ENCODE data around the gene SSTR4. TPM values are rescaled to one million over a fixed set of nuclear protein-coding genes. Genes with fewer than 3 reads are reported as not detected.

SSTR4 gene
- total RNA-seq, 2 experiments from 2014 or later = not detected

DNA sequence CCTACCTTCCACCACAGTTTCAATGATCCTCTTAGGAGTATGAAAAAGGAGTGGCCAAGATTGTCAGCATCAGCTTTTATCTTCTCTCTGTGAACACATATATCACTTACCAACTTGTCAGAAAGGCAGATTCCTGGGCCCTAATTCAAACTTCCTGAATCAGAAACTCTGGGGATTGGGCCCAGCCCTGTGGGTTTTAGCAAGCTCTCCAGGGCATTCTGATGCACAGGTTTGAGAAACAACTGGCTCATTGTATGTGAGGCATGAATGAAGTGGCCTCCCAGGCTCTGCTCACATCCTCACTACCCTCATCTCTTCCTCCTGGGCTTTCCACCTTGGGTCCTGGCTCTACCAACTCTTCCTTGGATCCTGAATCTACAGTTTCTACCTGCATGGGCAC lies 27.5 kb downstream of the SSTR4 start:
- no peak for DNase-seq
- Mint-ChIP-seq H3K27ac (no peak overlapping the region), H3K9me3 (ENCODE audit: insufficient read depth) (no peaks in the 10 kb centered on the region), H3K4me1 (ENCODE audit: low read depth) (no peaks in the 10 kb centered on the region), H3K36me3 (ENCODE audit: low read depth) (no peaks in the 10 kb centered on the region), H3K4me3 (no peak overlapping the region), H3K27me3 (ENCODE audit: low read depth) (peaks cover 13% of the 10 kb centered on the region)
- CTCF ChIA-PET = interaction anchor here (2.9 kb wide), 1 partner anchor 12 kb away, joined by 10 read pairs; no protein-coding TSS in a partner anchor
- POLR2A ChIA-PET = no interaction called here
- ATAC-seq = no peak

- Mint-ChIP-seq H3K4me1 (ENCODE audit: low read depth) (no peaks in the 10 kb centered on the region), H3K4me3 (no peak overlapping the region), H3K27me3 (ENCODE audit: low read depth) (peaks cover 12% of the 10 kb centered on the region), H3K9me3 (ENCODE audit: insufficient read depth) (no peaks in the 10 kb centered on the region), H3K36me3 (ENCODE audit: low read depth) (no peaks in the 10 kb centered on the region), H3K27ac (no peak overlapping the region)
- CTCF ChIA-PET = no interaction called here
- ATAC-seq (no peak), DNase-seq (no peak)
- POLR2A ChIA-PET = no interaction called here
Measured at GRCh38 chr20:23063168-23063567, 28.1 kb downstream of the SSTR4 start.

GRCh38 chr20:23063581-23063980 lies 28.5 kb downstream of the SSTR4 start:
- H3K27ac Mint-ChIP-seq = no peak overlapping the region
- CTCF ChIA-PET = no interaction called here

DNA sequence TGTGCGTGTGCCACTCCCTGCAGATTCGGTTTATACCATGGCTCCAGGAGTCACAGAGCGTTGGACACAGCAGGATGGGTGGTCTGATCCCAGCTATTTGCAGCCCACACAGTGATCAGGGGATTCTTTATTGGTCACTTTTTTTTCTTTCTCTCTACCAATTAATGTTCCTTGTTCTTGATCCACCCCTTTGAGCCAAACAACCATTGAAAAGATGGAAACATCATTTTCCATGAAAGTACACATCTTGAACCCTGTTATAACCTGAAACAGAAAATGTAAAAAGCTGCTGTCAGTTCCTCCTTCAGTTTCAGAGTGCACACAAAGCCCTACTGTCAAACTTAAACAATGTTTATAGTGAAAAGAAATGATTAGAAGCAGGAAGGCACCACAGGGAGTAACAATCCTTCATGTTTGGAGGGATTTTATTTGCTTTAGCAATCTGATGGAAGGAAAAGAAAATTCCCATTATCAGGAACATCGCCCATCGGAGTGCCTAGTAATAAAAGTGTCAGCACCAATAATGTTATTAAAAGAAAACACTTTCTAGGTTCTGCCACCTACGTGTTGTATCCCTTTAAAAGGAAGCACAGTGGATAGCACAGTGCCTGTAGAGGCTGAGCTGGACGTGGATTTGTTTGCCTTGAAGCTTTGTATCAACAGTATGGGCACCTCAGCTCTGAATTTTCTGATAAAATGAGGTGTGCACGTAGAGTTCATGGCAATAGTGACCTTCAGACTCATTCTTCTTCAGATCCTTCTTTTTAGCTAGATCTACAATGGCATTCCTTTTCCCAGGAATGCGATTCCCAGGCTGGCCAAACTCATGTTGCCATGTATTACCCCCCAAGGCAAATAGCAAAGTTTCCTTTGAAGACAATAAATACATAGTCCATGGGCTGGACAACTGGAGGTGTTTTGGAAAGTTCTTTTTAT lies 30.4 kb downstream of the SSTR4 start:
- CTCF ChIA-PET = interaction anchor here (1.0 kb wide), 1 partner anchor 12 kb away, joined by 3 read pairs; no protein-coding TSS in a partner anchor
- DNase-seq = no peak

More at GRCh38 chr20:23063581-23063980, 28.5 kb downstream of the SSTR4 start:
- Mint-ChIP-seq H3K36me3 (ENCODE audit: low read depth) (no peaks in the 10 kb centered on the region), H3K9me3 (ENCODE audit: insufficient read depth) (no peaks in the 10 kb centered on the region), H3K4me1 (ENCODE audit: low read depth) (no peaks in the 10 kb centered on the region), H3K27me3 (ENCODE audit: low read depth) (peaks cover 12% of the 10 kb centered on the region), H3K4me3 (no peak overlapping the region)
- ATAC-seq (no peak), DNase-seq (no peak)
- POLR2A ChIA-PET = no interaction called here

GRCh38 chr20:23066772-23067171 lies 31.7 kb downstream of the SSTR4 start:
- ChIA-PET POLR2A (no interaction called here), CTCF (no interaction called here)
- DNase-seq = no peak
- peaks cover 15% of the 10 kb centered on the region for H3K27me3 Mint-ChIP-seq (ENCODE audit: low read depth)
- H3K27ac Mint-ChIP-seq = no peak overlapping the region
- H3K36me3 Mint-ChIP-seq (ENCODE audit: low read depth) = no peaks in the 10 kb centered on the region
- no peak for ATAC-seq
- H3K4me1 Mint-ChIP-seq (ENCODE audit: low read depth) = no peaks in the 10 kb centered on the region
- no peak overlapping the region for H3K4me3 Mint-ChIP-seq
- no peaks in the 10 kb centered on the region for H3K9me3 Mint-ChIP-seq (ENCODE audit: insufficient read depth)

More for the DNA sequence above, 30.4 kb downstream of the SSTR4 start:
- POLR2A ChIA-PET = no interaction called here
- Mint-ChIP-seq H3K27ac (no peak overlapping the region), H3K4me1 (ENCODE audit: low read depth) (no peaks in the 10 kb centered on the region), H3K9me3 (ENCODE audit: insufficient read depth) (no peaks in the 10 kb centered on the region), H3K36me3 (ENCODE audit: low read depth) (no peaks in the 10 kb centered on the region), H3K4me3 (no peak overlapping the region), H3K27me3 (ENCODE audit: low read depth) (peaks cover 15% of the 10 kb centered on the region)
- ATAC-seq = no peak

- DNase-seq = no peak
- POLR2A ChIA-PET = no interaction called here
- no peaks in the 10 kb centered on the region for H3K36me3 Mint-ChIP-seq (ENCODE audit: low read depth)
- no peak overlapping the region for H3K27ac Mint-ChIP-seq
- no peak overlapping the region for H3K4me3 Mint-ChIP-seq
- CTCF ChIA-PET = no interaction called here
- H3K4me1 Mint-ChIP-seq (ENCODE audit: low read depth) = no peaks in the 10 kb centered on the region
- H3K27me3 Mint-ChIP-seq (ENCODE audit: low read depth) = peaks cover 12% of the 10 kb centered on the region
- ATAC-seq = no peak
- no peaks in the 10 kb centered on the region for H3K9me3 Mint-ChIP-seq (ENCODE audit: insufficient read depth)
Measured at GRCh38 chr20:23068283-23068682, 33.2 kb downstream of the SSTR4 start.

DNA sequence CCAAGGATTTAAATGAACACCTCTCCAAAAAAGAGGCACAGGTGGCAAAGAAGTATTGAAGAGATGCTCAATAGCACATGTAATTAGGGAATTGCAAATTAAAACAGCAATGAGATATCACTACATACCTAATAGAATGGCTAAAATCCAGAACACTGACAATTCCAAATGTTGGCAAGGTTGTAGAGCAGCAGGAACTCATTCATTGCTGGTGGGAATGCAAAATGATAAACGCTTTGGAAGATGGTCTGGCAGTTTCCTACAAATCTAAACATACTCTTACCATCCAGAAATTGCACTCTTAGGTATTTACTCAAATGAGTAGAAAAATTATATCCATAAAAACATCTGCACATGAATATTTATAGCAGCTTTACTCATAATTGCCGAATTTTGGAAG lies 34.0 kb downstream of the SSTR4 start:
- Mint-ChIP-seq H3K36me3 (ENCODE audit: low read depth) (no peaks in the 10 kb centered on the region), H3K4me3 (no peak overlapping the region), H3K27me3 (ENCODE audit: low read depth) (peaks cover 10% of the 10 kb centered on the region), H3K9me3 (ENCODE audit: insufficient read depth) (no peaks in the 10 kb centered on the region), H3K4me1 (ENCODE audit: low read depth) (no peaks in the 10 kb centered on the region), H3K27ac (no peak overlapping the region)
- no peak for DNase-seq
- no peak for ATAC-seq
- POLR2A ChIA-PET = no interaction called here
- CTCF ChIA-PET = interaction anchor here (0.6 kb wide), 1 partner anchor 657 kb away, joined by 3 read pairs; no protein-coding TSS in a partner anchor

- Mint-ChIP-seq H3K27ac (no peak overlapping the region), H3K27me3 (ENCODE audit: low read depth) (peaks cover 5% of the 10 kb centered on the region), H3K36me3 (ENCODE audit: low read depth) (no peaks in the 10 kb centered on the region), H3K9me3 (ENCODE audit: insufficient read depth) (no peaks in the 10 kb centered on the region), H3K4me3 (no peak overlapping the region), H3K4me1 (ENCODE audit: low read depth) (no peaks in the 10 kb centered on the region)
- DNase-seq (no peak), ATAC-seq (no peak)
- ChIA-PET CTCF (no interaction called here), POLR2A (no interaction called here)
Measured at GRCh38 chr20:23071398-23071797, 36.3 kb downstream of the SSTR4 start.

- Mint-ChIP-seq H3K36me3 (ENCODE audit: low read depth) (no peaks in the 10 kb centered on the region), H3K9me3 (ENCODE audit: insufficient read depth) (no peaks in the 10 kb centered on the region), H3K27me3 (ENCODE audit: low read depth) (peaks cover 8% of the 10 kb centered on the region), H3K27ac (no peak overlapping the region), H3K4me3 (no peak overlapping the region), H3K4me1 (ENCODE audit: low read depth) (no peaks in the 10 kb centered on the region)
- CTCF ChIA-PET = no interaction called here
- DNase-seq (no peak), ATAC-seq (no peak)
- POLR2A ChIA-PET = no interaction called here
Measured at GRCh38 chr20:23071996-23072395, 36.9 kb downstream of the SSTR4 start.

- ChIA-PET CTCF (no interaction called here), POLR2A (no interaction called here)
- ATAC-seq (no peak), DNase-seq (no peak)
- Mint-ChIP-seq H3K27ac (no peak overlapping the region), H3K9me3 (ENCODE audit: insufficient read depth) (no peaks in the 10 kb centered on the region), H3K4me3 (no peak overlapping the region), H3K4me1 (ENCODE audit: low read depth) (no peaks in the 10 kb centered on the region), H3K36me3 (ENCODE audit: low read depth) (no peaks in the 10 kb centered on the region), H3K27me3 (ENCODE audit: low read depth) (peaks cover 10% of the 10 kb centered on the region)
Measured at GRCh38 chr20:23072892-23073586, 37.9 kb downstream of the SSTR4 start.

GRCh38 chr20:23074052-23074451 lies 38.9 kb downstream of the SSTR4 start:
- ATAC-seq = no peak
- no peak overlapping the region for H3K4me3 Mint-ChIP-seq
- no peak overlapping the region for H3K27ac Mint-ChIP-seq
- no peak for DNase-seq
- no peaks in the 10 kb centered on the region for H3K9me3 Mint-ChIP-seq (ENCODE audit: insufficient read depth)
- no peaks in the 10 kb centered on the region for H3K4me1 Mint-ChIP-seq (ENCODE audit: low read depth)
- H3K27me3 Mint-ChIP-seq (ENCODE audit: low read depth) = peaks cover 16% of the 10 kb centered on the region
- H3K36me3 Mint-ChIP-seq (ENCODE audit: low read depth) = no peaks in the 10 kb centered on the region
- POLR2A ChIA-PET = no interaction called here
- CTCF ChIA-PET = no interaction called here

GRCh38 chr20:23077277-23077676 lies 42.2 kb downstream of the SSTR4 start:
- no peaks in the 10 kb centered on the region for H3K9me3 Mint-ChIP-seq (ENCODE audit: insufficient read depth)
- ChIA-PET POLR2A (no interaction called here), CTCF (no interaction called here)
- no peak for DNase-seq
- ATAC-seq = no peak
- peaks cover 5% of the 10 kb centered on the region for H3K4me1 Mint-ChIP-seq (ENCODE audit: low read depth)
- peaks cover 17% of the 10 kb centered on the region for H3K27me3 Mint-ChIP-seq (ENCODE audit: low read depth)
- H3K36me3 Mint-ChIP-seq (ENCODE audit: low read depth) = no peaks in the 10 kb centered on the region
- no peak overlapping the region for H3K4me3 Mint-ChIP-seq
- H3K27ac Mint-ChIP-seq = no peak overlapping the region

All from activated CD8-positive, alpha-beta T cell treated with anti-CD3 and anti-CD28 coated beads, Interleukin-2, amount 10 ng/mL, durations not matched to agents 7 days and 5 days (primary cell).